HG02885 (cell line): ENCODE data around the gene ACOT12.
A peak's percentile ranks its signal among the peaks of the same experiment; 100 is the strongest.
"Not testable (repeated sequence)": the region's sequence is repeated elsewhere in the genome, so short reads cannot be mapped to it uniquely, and the experiment has no call there.

Experiments used
- ATAC-seq: cut with Tn5 transposase; IDR thresholded peaks from one replicate; pipeline ENCODE4 v1.9.1; 2021; ENCODE audit warnings: mild to moderate bottlenecking; ENCODE audit not compliant: unreplicated experiment, poor library complexity

The ACOT12 gene

DNA sequence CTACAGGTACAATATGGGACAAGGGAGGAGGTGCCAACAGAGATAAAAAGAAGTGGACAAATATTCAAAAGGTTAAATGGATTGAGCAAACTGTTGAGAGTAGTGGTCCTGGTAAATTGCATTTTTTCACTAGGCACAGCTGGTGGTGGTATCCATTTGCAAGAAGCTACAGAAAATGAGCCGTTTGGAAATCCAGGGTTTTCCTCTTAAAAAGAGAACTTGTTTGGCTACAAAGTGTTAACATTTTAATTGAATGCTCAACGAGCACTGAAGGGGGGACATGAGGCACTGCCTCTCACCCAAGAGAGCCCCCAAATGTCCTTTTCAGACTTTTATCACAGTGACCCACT is 93.0 kb downstream of the ACOT12 start:
- no peak for ATAC-seq

DNA sequence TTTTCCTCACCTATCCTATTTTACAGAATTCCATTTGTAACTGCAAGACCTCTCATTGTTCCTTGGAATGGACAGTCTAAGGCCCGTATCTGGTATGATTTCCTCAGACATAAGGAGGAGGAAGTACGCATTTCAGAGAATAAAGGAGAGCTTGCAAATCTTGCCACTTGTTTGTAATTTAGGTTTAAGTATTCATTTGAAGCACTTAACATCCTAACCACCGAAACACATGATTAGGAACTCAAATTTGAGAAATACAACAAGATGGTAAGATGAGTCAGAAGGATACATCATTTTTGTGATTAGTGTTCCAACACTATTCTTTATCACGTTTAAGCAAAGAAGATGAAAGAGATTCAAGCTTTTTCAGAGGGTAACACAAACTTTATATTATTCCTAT is 96.4 kb downstream of the ACOT12 start:
- ATAC-seq = no peak

DNA sequence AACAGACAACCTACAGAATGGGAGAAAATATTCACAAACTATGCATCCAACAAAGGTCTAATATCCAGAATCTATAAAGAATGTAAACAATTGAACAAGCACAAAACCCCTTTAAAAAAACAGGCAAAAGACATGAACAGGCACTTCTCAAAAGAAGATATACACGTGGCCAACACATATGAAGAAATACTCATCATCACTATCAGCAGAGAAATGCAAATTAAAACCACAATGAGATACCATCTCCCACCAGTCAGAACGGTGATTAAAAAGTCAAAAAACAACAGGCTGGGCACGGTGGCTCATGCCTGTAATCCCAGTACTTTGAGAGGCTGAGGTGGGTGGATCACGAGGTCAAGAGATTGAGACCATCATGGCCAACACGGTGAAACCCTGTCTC is 99.9 kb downstream of the ACOT12 start:
- ATAC-seq = not testable (repeated sequence)

DNA sequence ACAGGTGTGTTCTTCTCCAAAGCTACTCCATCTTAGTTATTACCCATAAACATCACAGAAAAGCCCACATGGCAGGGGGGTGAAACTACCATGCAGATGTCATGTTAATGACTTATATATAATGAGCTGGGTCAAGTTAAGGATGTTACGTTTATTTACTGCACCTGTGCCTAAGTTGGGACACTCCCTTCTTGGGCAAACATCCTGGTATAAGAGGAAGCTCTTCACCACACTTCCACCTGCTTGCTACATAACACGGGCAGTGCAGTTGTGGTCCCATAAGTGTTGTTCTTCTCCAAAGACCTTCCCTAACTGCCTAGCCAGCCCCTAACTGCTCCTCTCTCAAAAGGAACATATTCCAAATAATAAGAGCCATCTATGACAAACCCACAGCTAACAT is 101.8 kb downstream of the ACOT12 start:
- ATAC-seq = no peak

DNA sequence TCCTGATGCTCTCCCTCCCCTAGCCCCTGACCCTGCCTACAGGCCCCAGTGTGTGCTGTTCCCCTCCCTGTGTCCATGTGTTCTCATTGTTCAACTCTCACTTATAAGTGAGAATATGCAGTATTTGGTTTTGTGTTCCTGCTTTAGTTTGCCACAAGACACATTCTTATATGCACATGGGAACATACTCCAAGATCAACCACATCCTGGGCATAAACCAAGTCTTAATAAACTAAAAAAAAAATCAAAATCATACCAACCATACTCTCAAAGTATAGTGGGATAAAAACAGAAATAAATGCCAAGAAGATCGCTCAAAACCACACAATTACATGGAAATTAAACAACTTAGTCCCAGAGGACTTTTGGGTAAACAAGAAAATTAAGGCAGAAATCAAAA is 103.8 kb downstream of the ACOT12 start:
- ATAC-seq = no peak

DNA sequence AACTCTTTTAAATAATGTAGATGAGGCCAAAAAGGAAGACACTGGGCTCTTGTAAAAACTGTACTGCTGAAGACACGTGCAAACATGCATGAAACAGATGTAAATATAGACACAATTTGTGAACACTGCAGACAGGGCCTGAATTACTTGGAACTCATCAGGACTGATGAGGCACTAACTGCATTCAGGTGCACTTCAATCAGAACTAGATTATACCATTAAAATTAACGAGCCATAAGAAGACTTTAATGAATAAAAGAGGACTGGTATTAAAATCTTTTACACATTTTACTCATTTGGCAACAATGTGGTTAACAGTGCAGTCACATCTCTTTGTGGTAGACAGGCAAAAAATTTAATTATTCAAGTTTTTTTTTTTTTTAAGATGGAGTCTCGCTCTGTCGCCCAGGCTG is 105.9 kb downstream of the ACOT12 start:
- ATAC-seq = peak; percentile 62

DNA sequence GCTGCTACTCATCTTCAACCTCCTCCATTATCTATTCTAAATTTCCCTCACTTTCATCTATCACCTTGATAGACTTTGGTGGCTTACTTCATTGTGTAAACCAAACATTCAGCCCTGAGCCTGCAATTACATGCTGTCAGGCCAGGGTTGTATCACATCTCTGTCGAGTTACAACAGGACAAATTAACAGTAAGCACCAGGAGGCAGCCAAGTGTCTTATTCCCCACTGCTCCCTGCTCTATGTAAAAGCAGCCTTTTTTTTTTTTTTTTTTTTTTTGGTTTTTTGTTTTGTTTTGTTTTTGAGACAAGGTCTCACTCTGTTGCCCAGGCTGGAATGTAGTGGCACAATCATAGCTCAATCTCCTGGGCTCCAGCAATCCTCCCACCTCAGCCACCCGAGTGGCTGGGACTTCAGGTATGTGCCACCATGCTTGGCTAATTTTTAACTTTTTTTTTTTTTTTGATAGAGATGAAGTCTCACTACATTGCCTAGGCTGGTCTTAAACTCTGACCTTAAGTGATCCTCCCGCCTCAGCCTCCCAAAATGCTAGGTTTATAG is 107.8 kb downstream of the ACOT12 start:
- ATAC-seq = no peak

DNA sequence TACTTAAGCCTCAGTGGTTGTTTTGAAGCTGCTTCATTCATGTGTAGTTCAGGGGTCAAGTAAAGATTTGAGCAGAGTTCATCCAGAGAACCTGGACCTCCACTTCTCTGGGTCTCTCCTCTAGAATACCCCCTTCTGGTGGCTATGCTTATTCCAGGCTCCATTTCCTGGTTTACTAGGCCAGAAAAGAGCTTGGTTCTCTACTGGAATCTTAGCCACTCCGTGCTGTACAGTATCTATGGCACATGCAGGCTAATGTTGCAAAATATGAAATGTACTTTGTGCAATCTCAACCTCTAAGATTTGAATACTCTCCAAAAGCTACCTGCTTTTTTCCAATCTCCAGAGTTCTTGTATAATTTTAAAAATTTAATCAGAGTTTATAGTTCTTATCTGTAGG is 110.0 kb downstream of the ACOT12 start:
- ATAC-seq = no peak
